HG02970 (cell line): ENCODE data around the gene CDH12.
"Not testable (repeated sequence)": the region's sequence is repeated elsewhere in the genome, so short reads cannot be mapped to it uniquely, and the experiment has no call there.

Experiments used
- ATAC-seq: cut with Tn5 transposase; IDR thresholded peaks from one replicate; pipeline ENCODE4 v1.9.1; 2021; ENCODE audit warnings: mild to moderate bottlenecking, moderate library complexity, moderate number of reproducible peaks; ENCODE audit not compliant: unreplicated experiment, low FRiP score

Gene CDH12

GRCh38 chr5:22774214-22774613 lies 78.9 kb downstream of the CDH12 start:
- ATAC-seq: not testable (repeated sequence)

GRCh38 chr5:22764736-22765135 lies 88.4 kb downstream of the CDH12 start:
- no peak for ATAC-seq

GRCh38 chr5:22757776-22758175 lies 95.4 kb downstream of the CDH12 start:
- ATAC-seq: no peak

- ATAC-seq: no peak
These were observed 99.0 kb downstream of the CDH12 start for GRCh38 chr5:22754155-22754554.

GRCh38 chr5:22751536-22751935 lies 101.6 kb downstream of the CDH12 start:
- ATAC-seq: no peak

GRCh38 chr5:22736443-22737003 lies 116.6 kb downstream of the CDH12 start:
- ATAC-seq: no peak

GRCh38 chr5:22734907-22735306 lies 118.2 kb downstream of the CDH12 start:
- no peak for ATAC-seq

- no peak for ATAC-seq
These were observed 124.5 kb downstream of the CDH12 start for GRCh38 chr5:22728610-22729009.

GRCh38 chr5:22722491-22722890 lies 130.7 kb downstream of the CDH12 start:
- no peak for ATAC-seq

GRCh38 chr5:22722056-22722455 lies 131.1 kb downstream of the CDH12 start:
- no peak for ATAC-seq

GRCh38 chr5:22719842-22720241 lies 133.3 kb downstream of the CDH12 start:
- ATAC-seq: no peak

- ATAC-seq: no peak
These were observed 142.5 kb downstream of the CDH12 start for GRCh38 chr5:22710660-22711059.

GRCh38 chr5:22709743-22710142 lies 143.4 kb downstream of the CDH12 start:
- ATAC-seq: no peak

GRCh38 chr5:22708770-22709328 lies 144.3 kb downstream of the CDH12 start:
- no peak for ATAC-seq

GRCh38 chr5:22706901-22707300 lies 146.2 kb downstream of the CDH12 start:
- no peak for ATAC-seq

- no peak for ATAC-seq
These were observed 153.8 kb downstream of the CDH12 start for GRCh38 chr5:22699319-22699718.

GRCh38 chr5:22693121-22693520 lies 160.0 kb downstream of the CDH12 start:
- no peak for ATAC-seq

- no peak for ATAC-seq
These were observed 170.1 kb downstream of the CDH12 start for GRCh38 chr5:22683050-22683449.

GRCh38 chr5:22678886-22679285 lies 174.3 kb downstream of the CDH12 start:
- ATAC-seq: no peak

GRCh38 chr5:22673131-22673530 lies 180.0 kb downstream of the CDH12 start:
- no peak for ATAC-seq

- no peak for ATAC-seq
These were observed 183.8 kb downstream of the CDH12 start for GRCh38 chr5:22669345-22669744.

- no peak for ATAC-seq
These were observed 187.3 kb downstream of the CDH12 start for GRCh38 chr5:22665801-22666200.

GRCh38 chr5:22663134-22663533 lies 190.0 kb downstream of the CDH12 start:
- ATAC-seq: no peak
